Measurements from ENCODE around the gene ZMIZ1. TPM values are rescaled to one million over a fixed set of nuclear protein-coding genes. Genes with fewer than 3 reads are reported as not detected.

Gene ZMIZ1
- total RNA-seq, 1 donor from 2014 or later: 93.9 TPM

GRCh38 chr10:79245539-79246208 lies 176.9 kb downstream of the ZMIZ1 start:
- peaks cover 83% of the 10 kb centered on the region for H3K4me1 Mint-ChIP-seq
- H3K27me3 Mint-ChIP-seq: no peaks in the 10 kb centered on the region
- H3K36me3 Mint-ChIP-seq (ENCODE audit: low read depth): peaks cover 5% of the 10 kb centered on the region
- H3K9me3 Mint-ChIP-seq: no peaks in the 10 kb centered on the region
- ChIA-PET CTCF (interaction anchor here (0.5 to 1.3 kb wide), 4 partner anchors 9 to 82 kb away, joined by 3 to 5 read pairs (median 3); no protein-coding TSS in a partner anchor), POLR2A (interaction anchor here (1.3 to 12.4 kb wide), 5 partner anchors 15 to 101 kb away, joined by 4 to 350 read pairs (median 30); partner anchors contain the start of gene PPIF)
- H3K4me3 Mint-ChIP-seq: peak overlapping the region; percentile 87
- DNase-seq (no peak), ATAC-seq (ENCODE audit: low read depth) (no peak)
- H3K27ac Mint-ChIP-seq: peak overlapping the region; percentile 98
- intact Hi-C loops (cut with micrococcal nuclease): loop anchor here (1.0 to 10.0 kb wide), 5 partner anchors 102 to 1371 kb away; partner anchors contain the start of genes PPIF and TSPAN14
- no peak for TF ChIP-seq CTCF (IDR thresholded peaks at IDR 0.05)

GRCh38 chr10:79246209-79246581 lies 177.4 kb downstream of the ZMIZ1 start:
- peak overlapping the region; percentile 87 for H3K4me3 Mint-ChIP-seq
- peak overlapping the region; percentile 98 for H3K27ac Mint-ChIP-seq
- ATAC-seq (ENCODE audit: low read depth) (no peak), DNase-seq (no peak)
- ChIA-PET POLR2A (interaction anchor here (0.6 to 12.4 kb wide), 7 partner anchors 15 to 1034 kb away, joined by 3 to 350 read pairs (median 4); partner anchors contain the start of gene PPIF), CTCF (interaction anchor here (0.5 to 1.2 kb wide), 3 partner anchors 8 to 82 kb away, joined by 3 read pairs; no protein-coding TSS in a partner anchor)
- no peaks in the 10 kb centered on the region for H3K9me3 Mint-ChIP-seq
- no peak for TF ChIP-seq CTCF (IDR thresholded peaks at IDR 0.05)
- peaks cover 5% of the 10 kb centered on the region for H3K36me3 Mint-ChIP-seq (ENCODE audit: low read depth)
- no peaks in the 10 kb centered on the region for H3K27me3 Mint-ChIP-seq
- peaks cover 84% of the 10 kb centered on the region for H3K4me1 Mint-ChIP-seq
- intact Hi-C loops (cut with micrococcal nuclease): loop anchor here (5.0 to 10.0 kb wide), 4 partner anchors 691 to 1371 kb away; partner anchors contain the start of gene TSPAN14

GRCh38 chr10:79246606-79247275 lies 178.0 kb downstream of the ZMIZ1 start:
- Mint-ChIP-seq H3K4me3 (peak overlapping the region; percentile 87), H3K36me3 (ENCODE audit: low read depth) (peaks cover 5% of the 10 kb centered on the region), H3K4me1 (peaks cover 84% of the 10 kb centered on the region), H3K9me3 (no peaks in the 10 kb centered on the region), H3K27me3 (no peaks in the 10 kb centered on the region), H3K27ac (peak overlapping the region; percentile 98)
- intact Hi-C loops (cut with micrococcal nuclease): loop anchor here (5.0 to 10.0 kb wide), 4 partner anchors 691 to 1372 kb away; partner anchors contain the start of gene TSPAN14
- no peak for DNase-seq
- ChIA-PET CTCF (interaction anchor here (1.0 kb wide), 1 partner anchor 1200 kb away, joined by 3 read pairs; no protein-coding TSS in a partner anchor), POLR2A (interaction anchor here (0.6 to 12.4 kb wide), 9 partner anchors 14 to 1034 kb away, joined by 3 to 350 read pairs (median 5); partner anchors contain the start of genes PPIF and ZCCHC24)
- TF ChIP-seq CTCF (IDR thresholded peaks at IDR 0.05): no peak
- ATAC-seq (ENCODE audit: low read depth): no peak

GRCh38 chr10:79247373-79248137 lies 178.8 kb downstream of the ZMIZ1 start:
- Mint-ChIP-seq H3K36me3 (ENCODE audit: low read depth) (peaks cover 5% of the 10 kb centered on the region), H3K4me1 (peaks cover 89% of the 10 kb centered on the region), H3K27ac (peak overlapping the region; percentile 98), H3K4me3 (peak overlapping the region; percentile 79), H3K9me3 (no peaks in the 10 kb centered on the region), H3K27me3 (no peaks in the 10 kb centered on the region)
- ChIA-PET CTCF (interaction anchor here (1.0 to 1.1 kb wide), 2 partner anchors 52 to 1201 kb away, joined by 3 read pairs; no protein-coding TSS in a partner anchor), POLR2A (interaction anchor here (1.0 to 12.4 kb wide), 11 partner anchors 13 to 958 kb away, joined by 3 to 350 read pairs (median 22); partner anchors contain the start of genes ANXA11, PPIF and ZCCHC24)
- intact Hi-C loops (cut with micrococcal nuclease): loop anchor here (2.0 to 10.0 kb wide), 8 partner anchors 83 to 1373 kb away; partner anchors contain the start of genes TSPAN14, ZCCHC24 and ZMIZ1
- no peak for TF ChIP-seq CTCF (IDR thresholded peaks at IDR 0.05)
- ATAC-seq (ENCODE audit: low read depth) (peak; percentile 3), DNase-seq (no peak)
